Upper lobe of left lung (tissue), 6 donors: ENCODE measurements around the gene EFNA5. TPM values are rescaled to one million over a fixed set of nuclear protein-coding genes. Genes with fewer than 3 reads are reported as not detected.

Experiments used
- ATAC-seq, 2 donors: fragments of 200-7000 bp; cut with Tn5 transposase; one replicate each; pipeline ENCODE4 v1.9.1; 2022; ENCODE audit warnings: mild to moderate bottlenecking in 2 of 2, moderate library complexity in 2 of 2; ENCODE audit not compliant: low FRiP score in 2 of 2
- DNase-seq, 2 donors: peaks; one replicate each; pipeline ENCODE4 v3.0.0-alpha.2; 2019 to 2020
- H3K27ac ChIP-seq, 4 donors: fragments of 200-600 bp; sonication (generic); one replicate each; pipeline ENCODE4 v1.5.1; 2016 to 2019
- H3K27me3 ChIP-seq, 4 donors: fragments of 200-600 bp; sonication (generic); one replicate each; pipeline ENCODE4 v1.5.1; 2017 to 2019
- H3K36me3 ChIP-seq, 4 donors: fragments of 200-600 bp; sonication (generic); one replicate each; pipeline ENCODE4 v1.5.1; 2016 to 2019
- H3K4me1 ChIP-seq, 4 donors: fragments of 200-600 bp; sonication (generic); one replicate each; pipeline ENCODE4 v1.5.1; 2018 to 2019
- H3K4me3 ChIP-seq, 4 donors: fragments of 200-600 bp; sonication (generic); one replicate each; pipeline ENCODE4 v1.5.1; 2017 to 2019; ENCODE audit warnings: mild to moderate bottlenecking in 2 of 4, moderate library complexity in 1 of 4
- H3K9me3 ChIP-seq, 4 donors: fragments of 200-600 bp; sonication (generic); one replicate each; pipeline ENCODE4 v1.5.1; 2018 to 2019
- EP300 ChIP-seq, 4 donors: sonication (generic); formaldehyde crosslinking; IDR thresholded peaks; one replicate each; pipeline ENCODE4 v1.5.1; 2017; ENCODE audit warnings: antibody characterized with exemption in 4 of 4, control low read depth in 2 of 4
- POLR2A ChIP-seq, 4 donors: fragments of 450-650 bp; IDR thresholded peaks; one replicate each; pipeline ENCODE4 v1.5.1; 2016 to 2017; ENCODE audit warnings: antibody characterized with exemption in 4 of 4, mild to moderate bottlenecking in 2 of 4
- POLR2AphosphoS5 ChIP-seq, 2 donors: sonication (generic); formaldehyde crosslinking; IDR thresholded peaks; one replicate each; pipeline ENCODE4 v1.5.1; 2017; ENCODE audit warnings: antibody characterized with exemption in 2 of 2
- WGBS, 2 donors: methylation state at CpG; one replicate each; pipeline ENCODE4 v1.1.5; 2017 to 2018; 5-methylcytosine and 5-hydroxymethylcytosine counted together
- total RNA-seq, 6 donors: library from RNA; depleted of rRNA in 4 of 6; stranded (reverse); fragments of >200 nt in 4 of 6; gene quantifications; one replicate each; pipeline versions ENCODE4 v1.1.0 to v1.2.1, GENCODE V29; 2016 to 2021
- TF ChIP-seq, protein P1 (sequence below), 6 experiments: fragments of 450-650 bp in 4 of 6; fragments of 200-600 bp in 2 of 6; sonication (generic) in 2 of 6; IDR thresholded peaks; one replicate each; pipeline ENCODE4 v1.5.1; 2016 to 2019; ENCODE audit warnings: antibody characterized with exemption in 6 of 6
- donor health status: DM: no; HTN: no; CAD: no; lungs with moderate emphysema.
- donor health status: DM: no; HTN: yes; CAD: no; lungs with severe emphysema.

Gene EFNA5
- total RNA-seq, 6 donors from 2014 or later, result 4.1 to 41.9 (median 7.3) TPM

DNA sequence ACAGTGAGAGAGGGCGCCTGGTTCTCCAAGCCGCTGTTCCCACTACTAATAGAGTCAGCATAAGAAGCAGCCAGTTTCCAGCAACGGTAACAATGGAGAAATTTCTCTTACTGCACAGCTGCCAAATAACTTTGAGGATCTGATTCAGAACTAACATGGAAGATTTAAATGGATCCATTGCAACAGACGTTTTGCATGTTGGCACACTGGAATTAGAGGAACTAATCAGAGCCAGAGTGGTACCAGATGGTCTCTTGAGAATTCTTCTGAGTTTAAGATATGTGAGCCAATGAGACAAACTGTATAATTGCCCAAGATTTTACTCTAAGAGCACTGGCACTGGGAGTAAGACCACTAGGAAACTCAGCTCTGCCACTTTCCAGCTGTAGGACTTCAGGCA lies 186.5 kb downstream of the EFNA5 start:
- no peaks in the 10 kb centered on the region for H3K36me3 ChIP-seq

DNA sequence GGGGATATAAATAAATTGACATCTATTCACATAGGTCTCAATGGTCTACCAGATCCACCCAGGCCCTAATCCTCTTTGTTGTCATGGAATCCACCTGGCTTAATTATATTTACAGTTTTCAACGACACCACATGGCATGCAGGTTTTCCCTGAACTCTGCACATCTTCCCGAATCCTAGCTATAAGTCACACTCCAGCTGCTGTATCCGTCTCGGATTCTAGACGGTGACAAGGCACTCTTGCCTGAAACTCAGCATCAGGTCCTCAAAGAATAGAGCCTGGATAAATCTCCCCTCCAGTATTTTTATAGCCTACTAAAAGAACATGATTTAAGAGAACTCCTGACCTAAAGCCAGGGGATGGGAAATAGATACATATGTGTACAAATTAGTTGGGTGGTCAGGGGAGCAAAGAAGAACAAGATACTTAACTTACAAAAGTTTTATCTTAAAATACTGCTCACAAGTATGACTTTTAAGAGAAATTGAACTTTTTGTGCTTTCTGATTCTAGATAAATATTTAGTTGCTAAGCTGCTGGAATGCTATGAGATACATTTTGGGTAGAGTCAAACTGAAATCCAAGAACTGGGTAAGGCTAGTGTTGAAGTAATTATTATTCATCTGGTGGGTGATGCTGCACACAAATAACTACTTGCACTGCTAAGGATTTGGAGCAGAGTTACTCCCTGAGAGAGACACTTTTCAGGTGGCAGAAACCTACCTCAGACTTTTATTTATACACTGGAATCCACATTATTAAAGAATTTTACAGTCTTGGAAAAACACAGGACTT lies 187.3 kb downstream of the EFNA5 start:
- Histone ChIP-seq H3K27me3 (no peaks in the 10 kb centered on the region), H3K4me3 (no peak overlapping the region), H3K36me3 (no peaks in the 10 kb centered on the region), H3K9me3 (no peaks in the 10 kb centered on the region), H3K4me1 (peaks cover 0 to 3% (median 0%) of the 10 kb centered on the region in 4 donors), H3K27ac (no peak overlapping the region)
- DNase-seq, result no peak
- WGBS, 2 donors, result 75 to 89% methylated on average over 5 of the region's 5 CpGs
- no peak for ATAC-seq
- no peak for TF ChIP-seq EP300 (IDR thresholded peaks at IDR 0.05)
- TF ChIP-seq POLR2A (IDR thresholded peaks at IDR 0.05), result no peak
- TF ChIP-seq, protein P1, sequence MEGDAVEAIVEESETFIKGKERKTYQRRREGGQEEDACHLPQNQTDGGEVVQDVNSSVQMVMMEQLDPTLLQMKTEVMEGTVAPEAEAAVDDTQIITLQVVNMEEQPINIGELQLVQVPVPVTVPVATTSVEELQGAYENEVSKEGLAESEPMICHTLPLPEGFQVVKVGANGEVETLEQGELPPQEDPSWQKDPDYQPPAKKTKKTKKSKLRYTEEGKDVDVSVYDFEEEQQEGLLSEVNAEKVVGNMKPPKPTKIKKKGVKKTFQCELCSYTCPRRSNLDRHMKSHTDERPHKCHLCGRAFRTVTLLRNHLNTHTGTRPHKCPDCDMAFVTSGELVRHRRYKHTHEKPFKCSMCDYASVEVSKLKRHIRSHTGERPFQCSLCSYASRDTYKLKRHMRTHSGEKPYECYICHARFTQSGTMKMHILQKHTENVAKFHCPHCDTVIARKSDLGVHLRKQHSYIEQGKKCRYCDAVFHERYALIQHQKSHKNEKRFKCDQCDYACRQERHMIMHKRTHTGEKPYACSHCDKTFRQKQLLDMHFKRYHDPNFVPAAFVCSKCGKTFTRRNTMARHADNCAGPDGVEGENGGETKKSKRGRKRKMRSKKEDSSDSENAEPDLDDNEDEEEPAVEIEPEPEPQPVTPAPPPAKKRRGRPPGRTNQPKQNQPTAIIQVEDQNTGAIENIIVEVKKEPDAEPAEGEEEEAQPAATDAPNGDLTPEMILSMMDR (IDR thresholded peaks at IDR 0.05), result no peak
- TF ChIP-seq POLR2AphosphoS5 (IDR thresholded peaks at IDR 0.05), result no peak

More for the DNA sequence above, 186.5 kb downstream of the EFNA5 start:
- Histone ChIP-seq H3K4me3 (no peak overlapping the region), H3K9me3 (no peaks in the 10 kb centered on the region), H3K27ac (no peak overlapping the region), H3K27me3 (no peaks in the 10 kb centered on the region), H3K4me1 (peaks cover 0 to 3% (median 0%) of the 10 kb centered on the region in 4 donors)
- ATAC-seq (no peak), DNase-seq (no peak)
- 75 to 76% methylated on average over 4 of the region's 4 CpGs for WGBS, 2 donors
- no peak for TF ChIP-seq EP300 (IDR thresholded peaks at IDR 0.05)
- no peak for TF ChIP-seq POLR2A (IDR thresholded peaks at IDR 0.05)

DNA sequence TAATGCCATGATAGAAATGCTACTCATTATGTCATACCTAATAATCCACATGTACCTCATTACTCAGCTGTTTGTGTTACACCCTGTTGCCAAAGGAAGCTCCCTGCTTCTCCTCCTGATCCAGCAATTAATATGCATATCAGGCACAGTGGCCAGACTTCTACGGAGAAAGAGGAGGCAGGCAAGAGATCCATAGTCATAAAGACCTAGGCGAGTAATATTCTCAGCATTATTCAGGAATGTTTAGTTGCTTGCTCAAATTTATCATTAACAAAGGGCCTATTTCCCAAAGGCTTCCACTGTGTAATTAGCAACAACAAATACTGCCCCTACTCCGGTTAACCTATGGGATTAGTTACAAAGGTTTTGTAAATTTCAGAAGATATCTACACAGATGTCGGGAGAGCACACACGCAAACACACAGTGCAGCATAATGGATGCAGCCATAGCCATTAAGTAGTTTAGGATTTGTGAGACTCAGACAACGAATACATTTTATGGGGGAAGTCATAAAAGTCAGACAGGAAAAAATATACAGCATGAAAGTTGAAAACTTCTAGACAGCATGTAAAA lies 192.6 kb downstream of the EFNA5 start:
- H3K27ac ChIP-seq, result peak overlapping the region in 1 of 4 donors; percentile 12
- no peaks in the 10 kb centered on the region for H3K9me3 ChIP-seq
- H3K27me3 ChIP-seq, result no peaks in the 10 kb centered on the region
- WGBS, 2 donors, result 82 to 93% methylated on average over 6 of the region's 6 CpGs
- TF ChIP-seq, protein P1 (IDR thresholded peaks at IDR 0.05), result no peak
- TF ChIP-seq POLR2A (IDR thresholded peaks at IDR 0.05), result no peak
- no peak for TF ChIP-seq EP300 (IDR thresholded peaks at IDR 0.05)
- TF ChIP-seq POLR2AphosphoS5 (IDR thresholded peaks at IDR 0.05), result no peak
- DNase-seq (no peak), ATAC-seq (no peak)
- H3K4me3 ChIP-seq, result no peak overlapping the region
- peaks cover 0 to 32% (median 2%) of the 10 kb centered on the region in 4 donors for H3K4me1 ChIP-seq
- no peaks in the 10 kb centered on the region for H3K36me3 ChIP-seq

DNA sequence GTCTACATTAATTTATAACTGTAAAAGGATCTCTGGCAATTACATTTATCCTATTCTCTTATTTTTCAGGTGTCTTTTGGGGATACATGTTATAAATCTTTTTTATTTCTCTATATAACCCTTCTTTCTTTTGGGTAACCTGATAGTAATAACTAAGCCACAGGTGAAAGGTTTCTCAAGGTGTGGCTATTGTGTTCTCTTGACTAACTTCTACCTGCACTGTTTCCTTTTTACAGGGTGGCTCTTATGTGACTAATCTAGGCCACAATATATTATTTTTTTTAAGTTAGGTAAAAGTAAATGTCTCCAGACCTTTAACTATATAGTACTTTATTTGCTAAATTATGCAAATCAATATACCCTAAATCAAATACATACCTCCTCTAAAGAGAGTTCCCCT lies 193.2 kb downstream of the EFNA5 start:
- H3K27ac ChIP-seq, result peak overlapping the region in 3 of 4 donors; percentile 12 to 27 (median 23)
- no peak for ATAC-seq
- TF ChIP-seq, protein P1 (IDR thresholded peaks at IDR 0.05), result no peak
- no peak for TF ChIP-seq POLR2A (IDR thresholded peaks at IDR 0.05)
- no peak for TF ChIP-seq POLR2AphosphoS5 (IDR thresholded peaks at IDR 0.05)
- TF ChIP-seq EP300 (IDR thresholded peaks at IDR 0.05), result no peak

DNA sequence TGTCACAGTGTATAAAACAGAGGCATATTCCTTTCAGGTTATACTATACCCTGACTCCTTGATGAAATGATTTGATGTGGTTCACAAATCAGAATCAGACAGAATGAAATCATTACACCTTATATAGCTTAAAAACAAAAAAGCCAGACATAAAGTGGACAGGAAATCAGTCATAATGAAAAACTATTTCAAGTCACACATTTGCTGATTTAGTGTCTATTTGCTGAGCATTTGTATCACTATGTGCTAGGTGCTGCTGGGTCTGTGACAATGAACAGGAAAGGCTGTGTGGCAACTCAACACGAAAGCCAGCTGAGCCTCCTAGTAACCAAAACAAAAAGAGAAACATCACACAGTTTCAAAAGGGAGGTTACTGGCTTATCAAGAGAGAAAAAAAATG lies 194.0 kb downstream of the EFNA5 start:
- 16 to 26% methylated on average over 1 of the region's 1 CpG for WGBS, 2 donors
- Histone ChIP-seq H3K4me1 (peaks cover 0 to 32% (median 2%) of the 10 kb centered on the region in 4 donors), H3K27me3 (no peaks in the 10 kb centered on the region), H3K36me3 (no peaks in the 10 kb centered on the region), H3K4me3 (no peak overlapping the region), H3K9me3 (no peaks in the 10 kb centered on the region), H3K27ac (peak overlapping the region in 1 of 4 donors; percentile 23)
- no peak for TF ChIP-seq EP300 (IDR thresholded peaks at IDR 0.05)
- TF ChIP-seq POLR2A (IDR thresholded peaks at IDR 0.05), result no peak
- TF ChIP-seq, protein P1 (IDR thresholded peaks at IDR 0.05), result no peak
- TF ChIP-seq POLR2AphosphoS5 (IDR thresholded peaks at IDR 0.05), result peak in 1 of 2 donors; percentile 13
- peak; percentile 57 to 67 for ATAC-seq
- peak in 1 of 2 donors; percentile 62 for DNase-seq

More for the DNA sequence above, 193.2 kb downstream of the EFNA5 start:
- H3K36me3 ChIP-seq, result no peaks in the 10 kb centered on the region
- peaks cover 0 to 32% (median 2%) of the 10 kb centered on the region in 4 donors for H3K4me1 ChIP-seq
- no peaks in the 10 kb centered on the region for H3K27me3 ChIP-seq
- no peak overlapping the region for H3K4me3 ChIP-seq
- no peak for DNase-seq
- no peaks in the 10 kb centered on the region for H3K9me3 ChIP-seq
